Thyroid gland (tissue), 4 donors: Measurements from ENCODE around the gene TOR1A. TPM values are rescaled to one million over a fixed set of nuclear protein-coding genes. Genes with fewer than 3 reads are reported as not detected.

Source experiments
- DNase-seq, 2 donors: peaks; one replicate each; pipeline ENCODE4 v3.0.0-alpha.2; 2019
- H3K27ac ChIP-seq, 3 donors: fragments of 200-600 bp; sonication (generic); 1 replicate in 2 of 3; 2 replicates in 1 of 3; pipeline ENCODE4 v1.5.1; 2016 to 2019; ENCODE audit warnings: mild to moderate bottlenecking in 1 of 3, moderate library complexity in 1 of 3
- H3K27me3 ChIP-seq: fragments of 200-600 bp; sonication (generic); one replicate; pipeline ENCODE4 v1.5.1; 2019
- H3K36me3 ChIP-seq, 2 donors: fragments of 200-600 bp; sonication (generic); one replicate each; pipeline ENCODE4 v1.5.1; 2016 to 2019
- H3K4me1 ChIP-seq, 2 donors: fragments of 200-600 bp; sonication (generic); one replicate each; pipeline ENCODE4 v1.5.1; 2017 to 2019
- H3K4me3 ChIP-seq, 3 donors: fragments of 200-600 bp; sonication (generic); replicated peaks in 1 of 3; 1 replicate in 2 of 3; 2 replicates in 1 of 3; pipeline ENCODE4 v1.5.1; 2016; ENCODE audit warnings: mild to moderate bottlenecking in 1 of 3
- H3K9me3 ChIP-seq: fragments of 200-600 bp; sonication (generic); one replicate; pipeline ENCODE4 v1.5.1; 2017
- POLR2A ChIP-seq, 2 donors: fragments of 450-650 bp; IDR thresholded peaks; one replicate each; pipeline ENCODE4 v1.6.1; 2017; ENCODE audit warnings: antibody characterized with exemption in 2 of 2, mild to moderate bottlenecking in 2 of 2, moderate library complexity in 1 of 2
- WGBS, 2 donors: methylation state at CpG; one replicate each; pipeline ENCODE4 v1.1.5; 2017; 5-methylcytosine and 5-hydroxymethylcytosine counted together
- intact Hi-C: fragments of 100-400 bp; cut with DNase I; formaldehyde crosslinking; loops from one replicate; pipeline ENCODE4 v1.15.1; 2023
- microRNA-seq: library from miRNA; unstranded; fragments of <30 nt; microRNA quantifications from one replicate; pipeline ENCODE4, GENCODE V29; 2016
- small RNA-seq: library from RNA; depleted of rRNA; stranded (forward); fragments of <200 nt; gene quantifications from one replicate; pipeline ENCODE3, GENCODE V24; 2016
- total RNA-seq, 4 donors: library from RNA; depleted of rRNA; stranded (reverse); fragments of >200 nt; gene quantifications; one replicate each; pipeline ENCODE4 v1.2.3, GENCODE V29; 2016
- TF ChIP-seq, protein P1 (sequence below), 6 experiments: fragments of 200-600 bp in 3 of 6; fragments of 450-650 bp in 3 of 6; sonication (generic) in 3 of 6; IDR thresholded peaks; one replicate each; pipeline ENCODE4 v1.5.1; 2016 to 2019; ENCODE audit warnings: antibody characterized with exemption in 6 of 6, mild to moderate bottlenecking in 2 of 6, inconsistent platforms in 1 of 6, moderate library complexity in 1 of 6

TOR1A gene
- total RNA-seq, 4 donors from 2014 or later: 30.0 to 61.2 (median 42.8) TPM

DNA sequence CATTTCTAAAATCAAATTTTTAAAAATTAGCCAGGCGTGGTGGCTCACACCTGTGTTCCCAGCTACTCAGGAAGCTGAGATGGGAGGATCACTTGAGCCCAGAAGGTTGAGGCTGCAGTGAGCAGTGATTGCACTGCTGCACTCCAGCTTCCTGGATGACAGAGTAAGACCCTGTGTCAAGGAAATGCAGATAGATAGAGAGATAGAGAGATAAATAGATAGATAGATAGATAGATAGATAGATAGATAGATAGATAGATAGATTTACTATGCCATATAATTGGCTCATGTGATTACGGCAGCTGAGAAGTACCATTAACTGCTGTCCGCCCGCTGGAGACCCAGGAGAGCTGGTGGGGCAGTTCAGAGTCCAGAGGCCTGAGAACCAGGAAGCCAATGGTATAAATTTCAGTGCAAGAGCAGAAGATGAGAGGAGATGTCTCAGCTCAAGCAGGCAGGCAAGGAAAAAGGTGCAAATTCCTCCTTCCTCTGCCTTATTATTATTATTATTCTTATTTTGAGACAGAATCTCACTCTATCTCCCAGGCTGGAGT is 58.1 kb downstream of the TOR1A start:
- WGBS, 2 donors: 92 to 95% methylated on average over 4 of the region's 4 CpGs
- H3K36me3 ChIP-seq: no peaks in the 10 kb centered on the region
- intact Hi-C loops: no loop called here

GRCh38 chr9:129762985-129763926 is 60.7 kb downstream of the TOR1A start:
- H3K9me3 ChIP-seq: no peaks in the 10 kb centered on the region
- intact Hi-C loops: no loop called here
- peak overlapping the region in 1 of 3 donors; percentile 24 for H3K27ac ChIP-seq
- TF ChIP-seq, protein P1, sequence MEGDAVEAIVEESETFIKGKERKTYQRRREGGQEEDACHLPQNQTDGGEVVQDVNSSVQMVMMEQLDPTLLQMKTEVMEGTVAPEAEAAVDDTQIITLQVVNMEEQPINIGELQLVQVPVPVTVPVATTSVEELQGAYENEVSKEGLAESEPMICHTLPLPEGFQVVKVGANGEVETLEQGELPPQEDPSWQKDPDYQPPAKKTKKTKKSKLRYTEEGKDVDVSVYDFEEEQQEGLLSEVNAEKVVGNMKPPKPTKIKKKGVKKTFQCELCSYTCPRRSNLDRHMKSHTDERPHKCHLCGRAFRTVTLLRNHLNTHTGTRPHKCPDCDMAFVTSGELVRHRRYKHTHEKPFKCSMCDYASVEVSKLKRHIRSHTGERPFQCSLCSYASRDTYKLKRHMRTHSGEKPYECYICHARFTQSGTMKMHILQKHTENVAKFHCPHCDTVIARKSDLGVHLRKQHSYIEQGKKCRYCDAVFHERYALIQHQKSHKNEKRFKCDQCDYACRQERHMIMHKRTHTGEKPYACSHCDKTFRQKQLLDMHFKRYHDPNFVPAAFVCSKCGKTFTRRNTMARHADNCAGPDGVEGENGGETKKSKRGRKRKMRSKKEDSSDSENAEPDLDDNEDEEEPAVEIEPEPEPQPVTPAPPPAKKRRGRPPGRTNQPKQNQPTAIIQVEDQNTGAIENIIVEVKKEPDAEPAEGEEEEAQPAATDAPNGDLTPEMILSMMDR (IDR thresholded peaks at IDR 0.05): no peak
- no peak for TF ChIP-seq POLR2A (IDR thresholded peaks at IDR 0.05)
- H3K4me3 ChIP-seq: no peak overlapping the region
- peaks cover 0 to 4% of the 10 kb centered on the region in 2 donors for H3K4me1 ChIP-seq
- no peak for DNase-seq
- no peaks in the 10 kb centered on the region for H3K36me3 ChIP-seq
- H3K27me3 ChIP-seq: no peaks in the 10 kb centered on the region
- 66 to 74% methylated on average over 13 of the region's 13 CpGs for WGBS, 2 donors

More for the DNA sequence above, 58.1 kb downstream of the TOR1A start:
- no peak overlapping the region for H3K4me3 ChIP-seq
- TF ChIP-seq, protein P1 (IDR thresholded peaks at IDR 0.05): no peak
- no peak for TF ChIP-seq POLR2A (IDR thresholded peaks at IDR 0.05)
- H3K27ac ChIP-seq: no peak overlapping the region
- DNase-seq: no peak
- no peaks in the 10 kb centered on the region for H3K9me3 ChIP-seq
- peaks cover 0 to 4% of the 10 kb centered on the region in 2 donors for H3K4me1 ChIP-seq
- H3K27me3 ChIP-seq: no peaks in the 10 kb centered on the region

Small RNAs within 50 kb of the gene (microRNA-seq; reads per million reads assigned to microRNA genes)
- gene MIR6855: 1.8 reads per million

Small RNAs within 50 kb of the gene (small RNA-seq; reads per million reads assigned to genes)
- gene MIR6855: not detected

Other genes starting within 250 kb of the TOR1A start
- gene C9orf50, start 203.0 kb downstream of the TOR1A start, total RNA-seq: not detected
- gene NTMT1, start 198.0 kb downstream of the TOR1A start, total RNA-seq: 10 to 100 TPM; 19.6 to 28.4 (median 22.6) TPM
- gene ASB6, start 182.0 kb downstream of the TOR1A start, total RNA-seq: 10 to 100 TPM; 21.7 to 29.2 (median 24.0) TPM
- gene PRRX2, start 158.5 kb downstream of the TOR1A start, total RNA-seq: 10 to 100 TPM in 2 of 4 donors, 1 to 10 TPM in 2; 2.9 to 10.6 (median 8.1) TPM
- 1 to 10 TPM in 3 of 4 donors, under 1 TPM in 1; 0.29 to 5.3 (median 2.3) TPM for gene PTGES, start 71.1 kb downstream of the TOR1A start, total RNA-seq
- 10 to 100 TPM; 25.2 to 36.3 (median 29.7) TPM for gene TOR1B, start 21.0 kb downstream of the TOR1A start, total RNA-seq
- gene C9orf78, start 11.1 kb upstream of the TOR1A start, total RNA-seq: 10 to 100 TPM; 59.4 to 89.2 (median 81.4) TPM
- 10 to 100 TPM; 23.9 to 61.8 (median 52.0) TPM for gene USP20, start 11.3 kb upstream of the TOR1A start, total RNA-seq
- gene FNBP1, start 219.1 kb upstream of the TOR1A start, total RNA-seq: 10 to 100 TPM; 55.8 to 78.5 (median 76.0) TPM
- gene GPR107, start 229.8 kb upstream of the TOR1A start, total RNA-seq: 10 to 100 TPM; 43.5 to 65.6 (median 58.7) TPM